WTC11 (cell line): ENCODE data around the gene DAB1. TPM values are rescaled to one million over a fixed set of nuclear protein-coding genes. Genes with fewer than 3 reads are reported as not detected.

Source experiments
- ATAC-seq: fragments of 200-7000 bp; cut with Tn5 transposase; 2 replicates; pipeline ENCODE4 v1.10.0; 2021; ENCODE audit warnings: mild to moderate bottlenecking, moderate library complexity
- CTCF ChIA-PET: fragments of 300-600 bp; sonication (Branson Sonifier 250); formaldehyde crosslinking; loops from one replicate; lab custom pipeline; 2021; ENCODE audit warnings: antibody characterized with exemption; lab: Charles Lee
- POLR2A ChIA-PET: fragments of 350-600 bp; sonication (Branson Sonifier 250); formaldehyde crosslinking; loops from one replicate; lab custom pipeline; 2021; ENCODE audit warnings: antibody characterized with exemption; lab: Charles Lee
- DNase-seq: peaks from one replicate; pipeline ENCODE4 v3.0.0; 2021; ENCODE audit warnings: low spot score
- H3K27ac Mint-ChIP-seq: 2 replicates; pipeline ENCODE4 v1.8.0; 2021; ENCODE audit warnings: mixed read lengths
- H3K27me3 Mint-ChIP-seq: 2 replicates; pipeline ENCODE4 v1.8.0; 2021; ENCODE audit warnings: low read depth, mild to moderate bottlenecking, moderate library complexity, mixed read lengths
- H3K36me3 Mint-ChIP-seq: 2 replicates; pipeline ENCODE4 v1.8.0; 2021; ENCODE audit warnings: mixed read lengths
- H3K4me1 Mint-ChIP-seq: 2 replicates; pipeline ENCODE4 v1.8.0; 2022; ENCODE audit warnings: mixed read lengths
- H3K4me3 Mint-ChIP-seq: 2 replicates; pipeline ENCODE4 v1.8.0; 2021; ENCODE audit warnings: mild to moderate bottlenecking, moderate library complexity, mixed read lengths
- H3K9me3 Mint-ChIP-seq: 2 replicates; pipeline ENCODE4 v1.8.0; 2021; ENCODE audit warnings: mixed read lengths
- ATF2 ChIP-seq: sonication (generic); formaldehyde crosslinking; IDR thresholded peaks from 2 replicates; pipeline ENCODE4 v1.8.1; 2022; ENCODE audit warnings: low read depth, missing genetic modification reagents, borderline replicate concordance
- CTCF ChIP-seq: fragments of 200-600 bp; IDR thresholded peaks from 2 replicates; pipeline ENCODE4 v1.8.0; 2022; ENCODE audit warnings: antibody characterized with exemption
- E2F1 ChIP-seq: sonication (generic); formaldehyde crosslinking; IDR thresholded peaks from 2 replicates; pipeline ENCODE4 v1.8.0; 2022; ENCODE audit warnings: mild to moderate bottlenecking, missing genetic modification reagents
- ELF4 ChIP-seq: sonication (generic); formaldehyde crosslinking; IDR thresholded peaks from 2 replicates; pipeline ENCODE4 v1.8.1; 2022; ENCODE audit warnings: low read depth, mild to moderate bottlenecking, moderate library complexity, missing genetic modification reagents
- EMX1 ChIP-seq: fragments of 250-450 bp; sonication (Bioruptor Pico); IDR thresholded peaks from 2 replicates; pipeline ENCODE4 v1.8.0; 2021; ENCODE audit warnings: mild to moderate bottlenecking
- HMGA2 ChIP-seq: fragments of 250-450 bp; sonication (Bioruptor Pico); IDR thresholded peaks from 2 replicates; pipeline ENCODE4 v1.4.0; 2021; ENCODE audit warnings: mild to moderate bottlenecking, moderate library complexity
- IRF2 ChIP-seq: sonication (generic); formaldehyde crosslinking; IDR thresholded peaks from 2 replicates; pipeline ENCODE4 v1.8.0; 2022; ENCODE audit warnings: low read depth, missing genetic modification reagents, borderline replicate concordance
- JAZF1 ChIP-seq: fragments of 250-450 bp; sonication (Bioruptor Pico); IDR thresholded peaks from 2 replicates; pipeline ENCODE4 v1.9.0; 2021; ENCODE audit warnings: moderate library complexity, mild to moderate bottlenecking, inconsistent platforms
- KAT7 ChIP-seq: sonication (generic); formaldehyde crosslinking; IDR thresholded peaks from 2 replicates; pipeline ENCODE4 v1.8.1; 2023; ENCODE audit warnings: missing genetic modification reagents, mild to moderate bottlenecking, borderline replicate concordance
- NR3C1 ChIP-seq: sonication (generic); formaldehyde crosslinking; conservative IDR thresholded peaks from 2 replicates; pipeline ENCODE4 v1.8.1; 2023; ENCODE audit warnings: low read depth, mild to moderate bottlenecking, missing genetic modification reagents
- PRRX2 ChIP-seq: fragments of 250-450 bp; sonication (Bioruptor Pico); IDR thresholded peaks from 2 replicates; pipeline ENCODE4 v1.8.0; 2021; ENCODE audit warnings: mild to moderate bottlenecking
- SMAD3 ChIP-seq: sonication (generic); formaldehyde crosslinking; IDR thresholded peaks from 2 replicates; pipeline ENCODE4 v1.8.0; 2022; ENCODE audit warnings: missing genetic modification reagents, mild to moderate bottlenecking, borderline replicate concordance
- ZBTB43 ChIP-seq: sonication (generic); formaldehyde crosslinking; IDR thresholded peaks from 2 replicates; pipeline ENCODE4 v1.8.1; 2023; ENCODE audit warnings: mild to moderate bottlenecking, missing genetic modification reagents
- ZMAT4 ChIP-seq: fragments of 250-450 bp; sonication (Bioruptor Pico); IDR thresholded peaks from 2 replicates; pipeline ENCODE4 v1.9.0; 2021; ENCODE audit warnings: mild to moderate bottlenecking
- ZNF138 ChIP-seq: sonication (generic); formaldehyde crosslinking; conservative IDR thresholded peaks from 2 replicates; pipeline ENCODE4 v1.8.1; 2022; ENCODE audit warnings: mild to moderate bottlenecking, moderate library complexity, missing genetic modification reagents
- ZNF281 ChIP-seq: sonication (generic); formaldehyde crosslinking; IDR thresholded peaks from 2 replicates; pipeline ENCODE4 v1.8.0; 2023; ENCODE audit warnings: mild to moderate bottlenecking, missing genetic modification reagents
- ZNF416 ChIP-seq: fragments of 250-450 bp; sonication (Bioruptor Pico); IDR thresholded peaks from 2 replicates; pipeline ENCODE4 v1.9.0; 2021; ENCODE audit warnings: mild to moderate bottlenecking, inconsistent platforms
- ZNF532 ChIP-seq: fragments of 250-450 bp; sonication (Bioruptor Pico); IDR thresholded peaks from 2 replicates; pipeline ENCODE4 v1.9.0; 2021; ENCODE audit warnings: mild to moderate bottlenecking, borderline replicate concordance
- ZNF671 ChIP-seq: fragments of 250-450 bp; sonication (Bioruptor Pico); IDR thresholded peaks from 2 replicates; pipeline ENCODE4 v1.8.0; 2021; ENCODE audit warnings: mild to moderate bottlenecking
- total RNA-seq: library from RNA; stranded (reverse); gene quantifications from 3 replicates; pipeline ENCODE4 v1.2.3, GENCODE V29; 2021

DAB1 gene
- total RNA-seq, 1 experiment from 2014 or later: 10.7 TPM

- H3K9me3 Mint-ChIP-seq: no peaks in the 10 kb centered on the region
- H3K27ac Mint-ChIP-seq: no peak overlapping the region
- H3K27me3 Mint-ChIP-seq: no peaks in the 10 kb centered on the region
- CTCF ChIA-PET: interaction anchor here (0.6 kb wide), 2 partner anchors 345 to 473 kb away, joined by 3 to 5 read pairs; no protein-coding TSS in a partner anchor
- TF ChIP-seq HMGA2 (CRISPR knock-in tag): no peak
- no peak for TF ChIP-seq EMX1 (CRISPR knock-in tag)
- TF ChIP-seq ZNF532 (CRISPR knock-in tag): no peak
- TF ChIP-seq ZNF416 (CRISPR knock-in tag): no peak
- no peak for TF ChIP-seq ZNF281 (CRISPR knock-in tag)
- no peak for TF ChIP-seq CTCF
- no peak for TF ChIP-seq IRF2
- no peak for TF ChIP-seq NR3C1 (CRISPR knock-in tag)
- no peak for TF ChIP-seq JAZF1 (CRISPR knock-in tag)
- TF ChIP-seq ATF2 (CRISPR knock-in tag): no peak
- TF ChIP-seq PRRX2 (CRISPR knock-in tag): no peak
- TF ChIP-seq E2F1 (CRISPR knock-in tag): no peak
- no peak for TF ChIP-seq ZBTB43
- no peak for TF ChIP-seq KAT7 (CRISPR knock-in tag)
- no peak for TF ChIP-seq SMAD3 (CRISPR knock-in tag)
- TF ChIP-seq ZNF671 (CRISPR knock-in tag): no peak
- TF ChIP-seq ZMAT4 (CRISPR knock-in tag): no peak
- TF ChIP-seq ZNF138 (CRISPR knock-in tag): no peak
- TF ChIP-seq ELF4 (CRISPR knock-in tag): no peak
- DNase-seq (no peak), ATAC-seq (no peak)
- no peaks in the 10 kb centered on the region for H3K36me3 Mint-ChIP-seq
- POLR2A ChIA-PET: no interaction called here
- H3K4me3 Mint-ChIP-seq: no peak overlapping the region
- peaks cover under 1% of the 10 kb centered on the region for H3K4me1 Mint-ChIP-seq
These were observed 306.1 kb downstream of the DAB1 start for GRCh38 chr1:57117753-57118152.
